RWPE1 (cell line): ENCODE results near the gene RASA3.
A peak's percentile ranks its signal among the peaks of the same experiment; 100 is the strongest.

Experiments
- CTCF ChIA-PET: fragments of 350-600 bp; sonication (Branson Sonifier 250); formaldehyde crosslinking; extraction: SDS; loops from one replicate; lab custom pipeline; 2021; lab: Yijun Ruan, JAX
- POLR2A ChIA-PET: fragments of 400-600 bp; formaldehyde crosslinking; extraction: SDS; loops from one replicate; lab custom pipeline; 2020; ENCODE audit warnings: antibody characterized with exemption; ENCODE audit not compliant: low non-redundant PET; lab: Yijun Ruan, JAX
- DNase-seq: peaks from one replicate; pipeline ENCODE4 v3.0.0; 2012; ENCODE audit warnings: low spot score
- H3K27ac ChIP-seq: fragments of 450-650 bp; 2 replicates; pipeline ENCODE4 v1.5.1; 2017
- TF ChIP-seq, protein P1 (sequence below): fragments of 450-650 bp; conservative IDR thresholded peaks from 2 replicates; pipeline ENCODE4 v1.5.1; 2017; ENCODE audit warnings: low read depth, mild to moderate bottlenecking

The RASA3 gene

DNA sequence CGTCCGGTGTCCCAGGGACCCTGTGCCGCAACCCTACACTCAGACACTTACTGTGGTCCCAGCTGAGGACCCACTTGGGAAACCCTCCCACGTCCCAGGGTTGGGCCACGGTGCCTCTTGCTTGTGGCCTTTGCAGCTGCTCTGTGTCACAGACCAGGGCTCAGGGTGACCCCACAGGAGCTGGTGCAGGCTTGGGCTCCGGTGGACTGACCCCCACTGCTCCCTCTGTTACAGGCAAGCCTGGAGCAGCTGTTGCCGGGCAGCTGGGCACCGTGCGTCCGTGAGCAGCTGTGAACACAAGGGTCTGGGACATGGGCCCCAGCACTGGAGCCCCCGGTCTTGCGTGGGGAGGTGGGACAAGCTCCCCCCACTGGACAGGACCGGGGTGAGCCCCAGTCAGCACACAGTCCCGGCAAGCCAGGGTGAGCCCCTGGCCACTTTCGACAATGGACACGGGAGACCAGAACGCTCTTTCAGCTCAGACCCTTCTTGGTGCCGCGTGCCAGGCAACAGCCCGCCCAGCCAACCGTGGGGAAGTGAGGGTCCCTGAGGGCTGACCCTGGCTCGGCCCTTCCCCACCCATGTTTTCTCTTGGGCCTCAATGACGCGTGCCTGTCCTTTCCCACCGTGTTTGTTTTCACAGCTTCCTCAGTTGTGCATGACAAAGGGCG, 92.8 kb downstream of the RASA3 start:
- POLR2A ChIA-PET = no interaction called here
- no peak for DNase-seq
- TF ChIP-seq, protein P1, sequence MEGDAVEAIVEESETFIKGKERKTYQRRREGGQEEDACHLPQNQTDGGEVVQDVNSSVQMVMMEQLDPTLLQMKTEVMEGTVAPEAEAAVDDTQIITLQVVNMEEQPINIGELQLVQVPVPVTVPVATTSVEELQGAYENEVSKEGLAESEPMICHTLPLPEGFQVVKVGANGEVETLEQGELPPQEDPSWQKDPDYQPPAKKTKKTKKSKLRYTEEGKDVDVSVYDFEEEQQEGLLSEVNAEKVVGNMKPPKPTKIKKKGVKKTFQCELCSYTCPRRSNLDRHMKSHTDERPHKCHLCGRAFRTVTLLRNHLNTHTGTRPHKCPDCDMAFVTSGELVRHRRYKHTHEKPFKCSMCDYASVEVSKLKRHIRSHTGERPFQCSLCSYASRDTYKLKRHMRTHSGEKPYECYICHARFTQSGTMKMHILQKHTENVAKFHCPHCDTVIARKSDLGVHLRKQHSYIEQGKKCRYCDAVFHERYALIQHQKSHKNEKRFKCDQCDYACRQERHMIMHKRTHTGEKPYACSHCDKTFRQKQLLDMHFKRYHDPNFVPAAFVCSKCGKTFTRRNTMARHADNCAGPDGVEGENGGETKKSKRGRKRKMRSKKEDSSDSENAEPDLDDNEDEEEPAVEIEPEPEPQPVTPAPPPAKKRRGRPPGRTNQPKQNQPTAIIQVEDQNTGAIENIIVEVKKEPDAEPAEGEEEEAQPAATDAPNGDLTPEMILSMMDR = no peak
- H3K27ac ChIP-seq = no peak overlapping the region
- CTCF ChIA-PET = interaction anchor here (0.7 kb wide), 1 partner anchor 677 kb away, joined by 6 read pairs; no protein-coding TSS in a partner anchor

DNA sequence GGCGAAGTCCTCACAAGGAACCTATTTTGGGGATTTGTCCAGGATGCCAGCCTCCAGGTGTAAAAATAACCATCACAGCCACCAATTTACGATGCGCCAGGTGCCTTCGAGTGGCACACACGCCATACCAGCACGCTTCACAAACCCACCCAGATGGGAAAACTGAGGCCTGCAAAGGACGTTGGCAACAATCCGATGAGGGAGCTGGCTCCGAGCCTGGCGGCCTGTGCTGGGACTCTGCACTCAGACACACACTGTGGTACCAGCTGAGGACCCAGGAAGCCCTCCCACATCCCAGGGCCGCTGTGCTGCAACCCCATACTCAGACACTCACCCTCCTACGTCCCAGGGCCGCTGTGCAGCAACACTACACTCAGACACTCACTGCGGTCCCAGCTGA, 93.5 kb downstream of the RASA3 start:
- POLR2A ChIA-PET = no interaction called here
- CTCF ChIA-PET = no interaction called here
- no peak for DNase-seq
- TF ChIP-seq, protein P1 = no peak
- no peak overlapping the region for H3K27ac ChIP-seq

DNA sequence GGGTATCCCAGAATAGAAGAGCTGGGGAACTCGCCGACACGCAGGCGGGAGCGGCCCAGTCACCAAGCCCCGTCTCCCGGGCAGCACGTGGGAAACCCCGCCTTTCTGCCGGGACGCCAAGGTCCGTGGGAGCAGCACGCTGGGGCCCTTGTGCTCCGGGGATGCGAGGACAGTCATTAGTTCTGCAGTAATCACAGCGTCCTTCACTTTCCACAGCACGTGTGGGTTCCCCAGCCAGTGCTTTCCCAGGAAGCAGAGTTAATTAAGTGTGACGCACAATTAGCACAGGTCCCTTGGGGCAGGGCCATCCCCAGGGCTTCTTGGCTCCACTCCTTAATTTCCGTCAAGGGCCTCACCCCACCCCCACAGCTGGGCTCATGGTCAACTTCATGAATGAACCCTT, 94.2 kb downstream of the RASA3 start:
- CTCF ChIA-PET = no interaction called here
- TF ChIP-seq, protein P1 = no peak
- no peak overlapping the region for H3K27ac ChIP-seq
- no peak for DNase-seq
- POLR2A ChIA-PET = no interaction called here

DNA sequence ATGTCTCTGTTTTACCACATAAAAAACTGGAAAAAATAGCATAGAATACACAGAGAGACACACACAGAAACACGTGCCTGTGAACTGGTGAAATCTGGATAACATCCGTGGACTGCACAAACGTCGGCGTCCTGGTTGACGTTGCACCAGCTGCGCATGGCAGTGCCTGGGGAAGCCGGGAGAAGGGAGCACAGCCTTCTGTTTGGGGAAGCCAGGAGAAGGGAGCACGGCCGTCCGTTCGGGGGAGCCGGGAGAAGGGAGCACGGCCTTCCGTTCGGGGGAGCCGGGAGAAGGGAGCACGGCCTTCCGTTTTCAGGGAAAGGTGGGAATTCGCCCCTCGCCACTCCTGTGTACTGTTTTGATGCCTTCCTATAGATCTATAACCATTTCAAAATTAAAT, 94.7 kb downstream of the RASA3 start:
- TF ChIP-seq, protein P1 = no peak
- no peak for DNase-seq
- ChIA-PET CTCF (no interaction called here), POLR2A (no interaction called here)
- H3K27ac ChIP-seq = no peak overlapping the region

DNA sequence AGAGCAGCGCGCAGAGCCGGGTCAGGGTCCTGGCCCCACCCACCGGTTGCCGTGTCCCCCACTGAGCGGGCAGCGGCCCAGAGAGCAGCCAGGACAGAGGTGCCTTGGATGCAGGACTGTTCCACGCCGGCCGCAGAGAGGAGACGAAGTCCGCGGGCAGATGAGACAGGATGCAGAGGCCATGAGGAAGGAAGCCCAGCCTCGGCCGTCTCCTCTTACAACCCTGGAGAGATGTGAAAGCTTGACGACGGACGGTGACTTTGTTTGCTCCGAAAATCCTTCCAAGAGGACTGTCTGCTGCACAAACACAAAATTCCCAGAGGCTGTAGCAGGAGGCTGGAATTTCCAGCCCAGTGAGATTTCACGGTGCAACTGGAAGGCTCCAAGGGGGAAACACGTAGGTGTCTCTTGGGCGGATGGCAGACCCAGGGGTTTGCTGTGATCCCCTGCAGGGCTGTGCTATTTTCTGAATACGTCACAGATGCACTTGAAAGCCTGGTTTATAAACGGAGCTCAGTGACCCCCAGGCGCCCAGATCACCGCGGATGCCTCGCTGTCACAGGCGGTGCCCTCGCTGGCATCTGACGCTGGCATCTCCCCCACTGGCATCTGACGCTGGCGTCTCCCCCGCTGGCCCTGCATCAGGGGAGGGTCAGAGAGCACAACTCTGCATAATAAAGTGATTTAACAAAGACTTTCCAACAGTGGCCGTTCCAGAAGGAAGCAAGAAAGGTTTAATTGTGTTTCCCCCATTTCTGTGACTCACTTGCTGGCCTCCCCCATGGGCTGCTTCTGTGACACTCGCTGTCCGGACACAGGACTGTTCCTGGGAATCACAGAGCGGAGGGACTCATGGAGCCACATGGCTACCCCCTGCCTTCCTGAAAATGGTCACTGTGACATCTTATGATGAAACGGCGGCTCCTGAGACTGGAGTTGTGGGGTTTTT, 96.6 kb downstream of the RASA3 start:
- H3K27ac ChIP-seq = peak overlapping the region; percentile 30
- ChIA-PET CTCF (no interaction called here), POLR2A (no interaction called here)
- DNase-seq = no peak
- TF ChIP-seq, protein P1 = no peak

DNA sequence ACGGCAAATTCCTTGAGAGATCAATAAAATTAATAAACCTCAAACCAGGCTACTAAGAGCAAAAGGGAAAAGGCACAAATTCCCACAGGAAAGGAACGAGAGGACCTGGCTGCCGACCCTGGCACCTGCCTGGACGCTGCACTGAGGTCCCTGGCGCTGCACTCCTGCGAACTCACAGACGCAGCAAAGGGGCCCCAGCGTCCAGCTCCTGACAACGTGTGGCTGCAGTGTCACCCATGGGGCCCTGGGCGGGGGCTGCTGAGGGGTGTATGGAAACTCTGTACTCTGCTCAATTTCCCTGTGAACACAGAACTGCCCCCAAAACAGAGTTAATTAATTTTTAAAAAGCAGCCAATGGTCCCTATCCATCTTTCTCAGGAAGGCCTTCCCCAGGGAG, 97.2 kb downstream of the RASA3 start:
- ChIA-PET POLR2A (no interaction called here), CTCF (no interaction called here)
- DNase-seq = no peak
- TF ChIP-seq, protein P1 = no peak
- peak overlapping the region; percentile 30 for H3K27ac ChIP-seq
